ENCODE data around the gene MYZAP.

GRCh38 chr15:57646087-57646486 is 54.4 kb downstream of the MYZAP start:
- TF ChIP-seq, protein P1, sequence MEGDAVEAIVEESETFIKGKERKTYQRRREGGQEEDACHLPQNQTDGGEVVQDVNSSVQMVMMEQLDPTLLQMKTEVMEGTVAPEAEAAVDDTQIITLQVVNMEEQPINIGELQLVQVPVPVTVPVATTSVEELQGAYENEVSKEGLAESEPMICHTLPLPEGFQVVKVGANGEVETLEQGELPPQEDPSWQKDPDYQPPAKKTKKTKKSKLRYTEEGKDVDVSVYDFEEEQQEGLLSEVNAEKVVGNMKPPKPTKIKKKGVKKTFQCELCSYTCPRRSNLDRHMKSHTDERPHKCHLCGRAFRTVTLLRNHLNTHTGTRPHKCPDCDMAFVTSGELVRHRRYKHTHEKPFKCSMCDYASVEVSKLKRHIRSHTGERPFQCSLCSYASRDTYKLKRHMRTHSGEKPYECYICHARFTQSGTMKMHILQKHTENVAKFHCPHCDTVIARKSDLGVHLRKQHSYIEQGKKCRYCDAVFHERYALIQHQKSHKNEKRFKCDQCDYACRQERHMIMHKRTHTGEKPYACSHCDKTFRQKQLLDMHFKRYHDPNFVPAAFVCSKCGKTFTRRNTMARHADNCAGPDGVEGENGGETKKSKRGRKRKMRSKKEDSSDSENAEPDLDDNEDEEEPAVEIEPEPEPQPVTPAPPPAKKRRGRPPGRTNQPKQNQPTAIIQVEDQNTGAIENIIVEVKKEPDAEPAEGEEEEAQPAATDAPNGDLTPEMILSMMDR (IDR thresholded peaks at IDR 0.05), result no peak
- TF ChIP-seq POLR2A (IDR thresholded peaks at IDR 0.05), result no peak
